HepG2 (cell line): Measurements from ENCODE around the gene ZNF341.

Experiments
- AHR ChIP-seq: IDR thresholded peaks from 2 replicates; pipeline ENCODE4 v1.6.1; 2018; ENCODE audit warnings: missing genetic modification reagents, missing compliant biosample characterization
- BRCA1 ChIP-seq: sonication (generic); formaldehyde crosslinking; IDR thresholded peaks from 2 replicates; pipeline ENCODE4 v1.4.0; 2020; ENCODE audit warnings: missing genetic modification reagents
- CEBPG ChIP-seq: IDR thresholded peaks from 2 replicates; pipeline ENCODE4 v1.6.1; 2016
- CTCF ChIP-seq: sonication (generic); formaldehyde crosslinking; IDR thresholded peaks from 2 replicates; pipeline ENCODE4 v1.5.0; 2020; ENCODE audit warnings: mild to moderate bottlenecking, missing genetic modification reagents, moderate library complexity
- HMG20B ChIP-seq: conservative IDR thresholded peaks from 2 replicates; pipeline ENCODE4 v1.6.1; 2016; ENCODE audit warnings: missing genetic modification reagents, missing compliant biosample characterization
- KDM5B ChIP-seq: sonication (generic); formaldehyde crosslinking; IDR thresholded peaks from 2 replicates; pipeline ENCODE4 v1.4.0; 2020; ENCODE audit warnings: missing genetic modification reagents, mild to moderate bottlenecking, borderline replicate concordance
- LRRFIP1 ChIP-seq: sonication (generic); formaldehyde crosslinking; conservative IDR thresholded peaks from 2 replicates; pipeline ENCODE4 v1.4.0; 2020; ENCODE audit warnings: missing genetic modification reagents
- POGZ ChIP-seq: sonication (generic); formaldehyde crosslinking; IDR thresholded peaks from 2 replicates; pipeline ENCODE4 v1.4.0; 2020; ENCODE audit warnings: mild to moderate bottlenecking, missing genetic modification reagents
- POLR2A ChIP-seq, 2 experiments: IDR thresholded peaks; 2 replicates each; pipeline ENCODE4 v1.6.1; 2011; ENCODE audit warnings: low read depth in 2 of 2, low read length in 2 of 2, mild to moderate bottlenecking in 1 of 2, moderate library complexity in 1 of 2; ENCODE audit not compliant: insufficient read depth in 1 of 2
- RAD21 ChIP-seq: fragments of 450-650 bp; formaldehyde crosslinking; IDR thresholded peaks from 2 replicates; pipeline ENCODE4 v1.5.0; 2020; ENCODE audit warnings: mild to moderate bottlenecking
- RELA ChIP-seq: sonication (generic); formaldehyde crosslinking; IDR thresholded peaks from 2 replicates; pipeline ENCODE4 v1.4.0; 2020; ENCODE audit warnings: missing genetic modification reagents
- REPIN1 ChIP-seq: sonication (generic); formaldehyde crosslinking; IDR thresholded peaks from 2 replicates; pipeline ENCODE4 v1.8.0; 2022; ENCODE audit warnings: missing genetic modification reagents, low read depth, mild to moderate bottlenecking, borderline replicate concordance
- TF ChIP-seq, protein P1 (sequence below): sonication (generic); formaldehyde crosslinking; IDR thresholded peaks from 2 replicates; pipeline ENCODE4 v1.4.0; 2020; ENCODE audit warnings: low read depth, mild to moderate bottlenecking, missing genetic modification reagents
- TF ChIP-seq, protein P2 (sequence below): IDR thresholded peaks from 2 replicates; pipeline ENCODE4 v1.6.1; 2016; ENCODE audit warnings: mild to moderate bottlenecking

DNA sequence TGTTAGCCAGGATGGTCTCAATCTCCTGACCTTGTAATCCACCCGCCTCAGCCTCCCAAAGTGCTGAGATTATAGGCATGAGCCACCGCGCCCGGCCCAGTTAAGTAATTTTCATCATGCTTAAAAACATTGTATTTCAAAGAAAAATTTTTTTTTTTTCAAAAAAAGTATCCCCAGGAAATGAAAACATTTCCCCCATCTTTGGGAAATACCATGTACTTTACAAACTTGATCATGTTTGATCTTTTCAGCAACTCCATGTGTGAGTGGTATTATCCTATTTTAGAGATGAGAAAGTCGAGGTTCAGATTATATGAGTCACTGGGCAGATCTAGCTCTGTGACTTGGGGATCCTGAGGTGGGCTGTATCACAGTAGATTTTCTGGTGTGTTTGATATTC is 91.2 kb downstream of the ZNF341 start:
- no peak for TF ChIP-seq REPIN1 (CRISPR knock-in tag)
- TF ChIP-seq POGZ, result no peak
- TF ChIP-seq LRRFIP1 (CRISPR knock-in tag), result no peak
- no peak for TF ChIP-seq CEBPG (CRISPR knock-in tag)
- TF ChIP-seq, protein P1, sequence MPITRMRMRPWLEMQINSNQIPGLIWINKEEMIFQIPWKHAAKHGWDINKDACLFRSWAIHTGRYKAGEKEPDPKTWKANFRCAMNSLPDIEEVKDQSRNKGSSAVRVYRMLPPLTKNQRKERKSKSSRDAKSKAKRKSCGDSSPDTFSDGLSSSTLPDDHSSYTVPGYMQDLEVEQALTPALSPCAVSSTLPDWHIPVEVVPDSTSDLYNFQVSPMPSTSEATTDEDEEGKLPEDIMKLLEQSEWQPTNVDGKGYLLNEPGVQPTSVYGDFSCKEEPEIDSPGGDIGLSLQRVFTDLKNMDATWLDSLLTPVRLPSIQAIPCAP (CRISPR knock-in tag), result no peak
- TF ChIP-seq HMG20B (CRISPR knock-in tag), result no peak
- TF ChIP-seq, protein P2, sequence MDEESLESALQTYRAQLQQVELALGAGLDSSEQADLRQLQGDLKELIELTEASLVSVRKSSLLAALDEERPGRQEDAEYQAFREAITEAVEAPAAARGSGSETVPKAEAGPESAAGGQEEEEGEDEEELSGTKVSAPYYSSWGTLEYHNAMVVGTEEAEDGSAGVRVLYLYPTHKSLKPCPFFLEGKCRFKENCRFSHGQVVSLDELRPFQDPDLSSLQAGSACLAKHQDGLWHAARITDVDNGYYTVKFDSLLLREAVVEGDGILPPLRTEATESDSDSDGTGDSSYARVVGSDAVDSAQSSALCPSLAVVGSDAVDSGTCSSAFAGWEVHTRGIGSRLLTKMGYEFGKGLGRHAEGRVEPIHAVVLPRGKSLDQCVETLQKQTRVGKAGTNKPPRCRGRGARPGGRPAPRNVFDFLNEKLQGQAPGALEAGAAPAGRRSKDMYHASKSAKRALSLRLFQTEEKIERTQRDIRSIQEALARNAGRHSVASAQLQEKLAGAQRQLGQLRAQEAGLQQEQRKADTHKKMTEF (CRISPR knock-in tag), result no peak
- TF ChIP-seq POLR2A (IDR thresholded peaks at IDR 0.05; ENCODE audit: insufficient read depth in 1 of 2, low read depth in 2 of 2, low read length in 2 of 2), result no peak
- TF ChIP-seq RAD21 (CRISPR knock-in tag), result no peak
- TF ChIP-seq CTCF, result no peak
- no peak for TF ChIP-seq KDM5B (CRISPR knock-in tag)
- no peak for TF ChIP-seq RELA
- no peak for TF ChIP-seq BRCA1 (CRISPR knock-in tag)
- TF ChIP-seq AHR, result no peak
